Activated gamma-delta T cell treated with Interleukin-2 at 50 U/mL for 16 hours (primary cell): ENCODE results near the gene HYI.
A peak's percentile ranks its signal among the peaks of the same experiment; 100 is the strongest.
"Not testable (repeated sequence)": the region's sequence is repeated elsewhere in the genome, so short reads cannot be mapped to it uniquely, and the experiment has no call there.

ENCODE experiments used
- DNase-seq: peaks from one replicate; pipeline ENCODE4 v3.0.0-alpha.2; 2020

Gene HYI

GRCh38 chr1:43464681-43465504, 11.2 kb upstream of the HYI start:
- no peak for DNase-seq

GRCh38 chr1:43463479-43463878, 9.7 kb upstream of the HYI start:
- DNase-seq = no peak

GRCh38 chr1:43460988-43461693, 7.4 kb upstream of the HYI start:
- no peak for DNase-seq

GRCh38 chr1:43458379-43458778, 4.6 kb upstream of the HYI start:
- not testable (repeated sequence) for DNase-seq

- DNase-seq = no peak
Observed at GRCh38 chr1:43455213-43455889, 1.6 kb upstream of the HYI start.

- DNase-seq = peak; percentile 40
Observed at GRCh38 chr1:43454270-43455011, 710 bp upstream of the HYI start.

GRCh38 chr1:43452789-43453441, 816 bp downstream of the HYI start:
- no peak for DNase-seq

- DNase-seq = no peak
Observed at GRCh38 chr1:43451701-43452532, 1.8 kb downstream of the HYI start.

- DNase-seq = no peak
Observed at GRCh38 chr1:43451157-43451591, 2.6 kb downstream of the HYI start.

GRCh38 chr1:43450251-43450941, 3.3 kb downstream of the HYI start:
- no peak for DNase-seq

- DNase-seq = no peak
Observed at GRCh38 chr1:43449708-43450069, 4.0 kb downstream of the HYI start.

- no peak for DNase-seq
Observed at GRCh38 chr1:43448955-43449707, 4.6 kb downstream of the HYI start.

- no peak for DNase-seq
Observed at GRCh38 chr1:43447891-43448708, 5.6 kb downstream of the HYI start.

GRCh38 chr1:43446881-43447835, 6.6 kb downstream of the HYI start:
- no peak for DNase-seq

- DNase-seq = no peak
Observed at GRCh38 chr1:43446388-43446740, 7.4 kb downstream of the HYI start.

- DNase-seq = no peak
Observed at GRCh38 chr1:43445606-43446387, 7.9 kb downstream of the HYI start.

GRCh38 chr1:43444836-43445235, 8.9 kb downstream of the HYI start:
- no peak for DNase-seq
